WTC11 (cell line): ENCODE results near the gene C11orf21. TPM values are rescaled to one million over a fixed set of nuclear protein-coding genes. Genes with fewer than 3 reads are reported as not detected.

Source experiments
- ATAC-seq: fragments of 200-7000 bp; cut with Tn5 transposase; 2 replicates; pipeline ENCODE4 v1.10.0; 2021; ENCODE audit warnings: mild to moderate bottlenecking, moderate library complexity
- CTCF ChIA-PET: fragments of 300-600 bp; sonication (Branson Sonifier 250); formaldehyde crosslinking; loops from one replicate; lab custom pipeline; 2021; ENCODE audit warnings: antibody characterized with exemption; lab: Charles Lee
- POLR2A ChIA-PET: fragments of 350-600 bp; sonication (Branson Sonifier 250); formaldehyde crosslinking; loops from one replicate; lab custom pipeline; 2021; ENCODE audit warnings: antibody characterized with exemption; lab: Charles Lee
- DNase-seq: peaks from one replicate; pipeline ENCODE4 v3.0.0; 2021; ENCODE audit warnings: low spot score
- H3K27ac Mint-ChIP-seq: 2 replicates; pipeline ENCODE4 v1.8.0; 2021; ENCODE audit warnings: mixed read lengths
- H3K27me3 Mint-ChIP-seq: 2 replicates; pipeline ENCODE4 v1.8.0; 2021; ENCODE audit warnings: low read depth, mild to moderate bottlenecking, moderate library complexity, mixed read lengths
- H3K36me3 Mint-ChIP-seq: 2 replicates; pipeline ENCODE4 v1.8.0; 2021; ENCODE audit warnings: mixed read lengths
- H3K4me1 Mint-ChIP-seq: 2 replicates; pipeline ENCODE4 v1.8.0; 2022; ENCODE audit warnings: mixed read lengths
- H3K4me3 Mint-ChIP-seq: 2 replicates; pipeline ENCODE4 v1.8.0; 2021; ENCODE audit warnings: mild to moderate bottlenecking, moderate library complexity, mixed read lengths
- H3K9me3 Mint-ChIP-seq: 2 replicates; pipeline ENCODE4 v1.8.0; 2021; ENCODE audit warnings: mixed read lengths
- AR ChIP-seq: fragments of 250-450 bp; sonication (Bioruptor Pico); IDR thresholded peaks from 2 replicates; pipeline ENCODE4 v1.9.0; 2021; ENCODE audit warnings: mild to moderate bottlenecking
- E2F5 ChIP-seq: sonication (generic); formaldehyde crosslinking; IDR thresholded peaks from 2 replicates; pipeline ENCODE4 v1.8.1; 2022; ENCODE audit warnings: mild to moderate bottlenecking, moderate library complexity, missing genetic modification reagents
- ETV6 ChIP-seq: sonication (generic); formaldehyde crosslinking; IDR thresholded peaks from 2 replicates; pipeline ENCODE4 v1.8.1; 2022; ENCODE audit warnings: mild to moderate bottlenecking, missing genetic modification reagents
- GABPB1 ChIP-seq: sonication (generic); formaldehyde crosslinking; IDR thresholded peaks from 2 replicates; pipeline ENCODE4 v1.8.1; 2023; ENCODE audit warnings: mild to moderate bottlenecking, missing genetic modification reagents
- HMGA2 ChIP-seq: fragments of 250-450 bp; sonication (Bioruptor Pico); IDR thresholded peaks from 2 replicates; pipeline ENCODE4 v1.4.0; 2021; ENCODE audit warnings: mild to moderate bottlenecking, moderate library complexity
- NFATC4 ChIP-seq: fragments of 250-450 bp; sonication (Bioruptor Pico); IDR thresholded peaks from 2 replicates; pipeline ENCODE4 v1.9.0; 2021; ENCODE audit warnings: mild to moderate bottlenecking
- OVOL2 ChIP-seq: fragments of 250-450 bp; sonication (Bioruptor Pico); IDR thresholded peaks from 2 replicates; pipeline ENCODE4 v1.9.0; 2021; ENCODE audit warnings: mild to moderate bottlenecking, borderline replicate concordance
- PREB ChIP-seq: sonication (generic); formaldehyde crosslinking; IDR thresholded peaks from 2 replicates; pipeline ENCODE4 v1.8.1; 2022; ENCODE audit warnings: mild to moderate bottlenecking, missing genetic modification reagents, moderate library complexity, borderline replicate concordance
- RORB ChIP-seq: fragments of 250-450 bp; sonication (Bioruptor Pico); IDR thresholded peaks from 2 replicates; pipeline ENCODE4 v1.9.0; 2021; ENCODE audit warnings: mild to moderate bottlenecking
- TCF7 ChIP-seq: sonication (generic); formaldehyde crosslinking; IDR thresholded peaks from 2 replicates; pipeline ENCODE4 v1.8.0; 2022; ENCODE audit warnings: mild to moderate bottlenecking, low read depth, missing genetic modification reagents, moderate library complexity
- TEAD1 ChIP-seq: sonication (generic); formaldehyde crosslinking; IDR thresholded peaks from 2 replicates; pipeline ENCODE4 v1.8.0; 2022; ENCODE audit warnings: mild to moderate bottlenecking, missing genetic modification reagents
- TP53 ChIP-seq: sonication (generic); formaldehyde crosslinking; IDR thresholded peaks from 2 replicates; pipeline ENCODE4 v1.8.1; 2023; ENCODE audit warnings: mild to moderate bottlenecking, missing genetic modification reagents
- USF2 ChIP-seq: sonication (generic); formaldehyde crosslinking; IDR thresholded peaks from 2 replicates; pipeline ENCODE4 v1.8.1; 2023; ENCODE audit warnings: mild to moderate bottlenecking, missing genetic modification reagents, moderate library complexity
- ZBTB21 ChIP-seq: sonication (generic); formaldehyde crosslinking; IDR thresholded peaks from 2 replicates; pipeline ENCODE4 v1.8.1; 2023; ENCODE audit warnings: mild to moderate bottlenecking, missing genetic modification reagents, borderline replicate concordance
- ZNF121 ChIP-seq: sonication (generic); formaldehyde crosslinking; IDR thresholded peaks from 2 replicates; pipeline ENCODE4 v1.8.0; 2023; ENCODE audit warnings: missing genetic modification reagents
- ZNF138 ChIP-seq: sonication (generic); formaldehyde crosslinking; conservative IDR thresholded peaks from 2 replicates; pipeline ENCODE4 v1.8.1; 2022; ENCODE audit warnings: mild to moderate bottlenecking, moderate library complexity, missing genetic modification reagents
- ZNF219 ChIP-seq: sonication (generic); formaldehyde crosslinking; IDR thresholded peaks from 2 replicates; pipeline ENCODE4 v1.8.0; 2023; ENCODE audit warnings: missing genetic modification reagents, mild to moderate bottlenecking, borderline replicate concordance
- ZNF317 ChIP-seq: sonication (generic); formaldehyde crosslinking; IDR thresholded peaks from 2 replicates; pipeline ENCODE4 v1.8.1; 2023; ENCODE audit warnings: low read depth, mild to moderate bottlenecking, moderate library complexity, missing genetic modification reagents, borderline replicate concordance
- ZNF423 ChIP-seq: fragments of 250-450 bp; sonication (Bioruptor Pico); IDR thresholded peaks from 2 replicates; pipeline ENCODE4 v2.1.2; 2022; ENCODE audit warnings: mild to moderate bottlenecking, moderate library complexity
- ZNF425 ChIP-seq: fragments of 250-450 bp; sonication (Bioruptor Pico); conservative IDR thresholded peaks from 2 replicates; pipeline ENCODE4 v1.9.0; 2021; ENCODE audit warnings: mild to moderate bottlenecking
- total RNA-seq: library from RNA; stranded (reverse); gene quantifications from 3 replicates; pipeline ENCODE4 v1.2.3, GENCODE V29; 2021
- TF ChIP-seq, protein P1 (sequence below): fragments of 250-450 bp; sonication (Bioruptor Pico); IDR thresholded peaks from 2 replicates; pipeline ENCODE4 v1.9.0; 2021; ENCODE audit warnings: mild to moderate bottlenecking

Gene C11orf21
- total RNA-seq, 1 experiment from 2014 or later = 0.24 TPM

GRCh38 chr11:2311353-2312133 lies 9.8 kb upstream of the C11orf21 start (continued):
- no peak for TF ChIP-seq USF2 (CRISPR knock-in tag)
- TF ChIP-seq, protein P1, sequence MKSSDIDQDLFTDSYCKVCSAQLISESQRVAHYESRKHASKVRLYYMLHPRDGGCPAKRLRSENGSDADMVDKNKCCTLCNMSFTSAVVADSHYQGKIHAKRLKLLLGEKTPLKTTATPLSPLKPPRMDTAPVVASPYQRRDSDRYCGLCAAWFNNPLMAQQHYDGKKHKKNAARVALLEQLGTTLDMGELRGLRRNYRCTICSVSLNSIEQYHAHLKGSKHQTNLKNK (CRISPR knock-in tag) = no peak

DNA sequence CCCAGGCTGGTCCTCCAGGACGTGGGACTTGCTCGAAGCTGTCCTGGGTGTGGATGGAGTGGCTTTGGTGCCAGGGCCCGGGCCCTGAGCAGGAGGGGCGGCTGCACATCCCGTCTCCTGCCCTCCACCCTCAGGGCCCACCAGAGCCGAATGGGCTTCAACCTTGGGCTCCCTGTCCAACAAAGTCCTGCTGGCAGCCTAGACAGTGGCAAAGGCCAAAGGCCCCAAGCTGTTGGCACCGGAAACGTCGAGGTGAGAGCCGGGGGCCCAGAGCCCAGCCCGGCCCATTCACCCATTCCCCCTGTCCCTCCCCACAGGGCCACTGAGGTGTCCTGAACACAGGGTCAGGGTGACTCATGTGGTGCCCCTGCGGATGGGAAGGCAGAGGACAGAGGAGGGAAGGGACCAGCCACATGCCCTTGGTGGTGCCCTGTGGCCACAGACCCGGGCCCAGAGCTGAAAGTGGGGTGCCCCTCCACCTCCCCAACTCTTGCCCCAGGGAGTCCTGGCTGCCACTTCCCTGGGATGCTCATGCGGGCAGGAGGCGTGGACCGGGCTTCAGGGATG lies 9.2 kb upstream of the C11orf21 start:
- ATAC-seq (no peak), DNase-seq (no peak)
- ChIA-PET CTCF (interaction anchor here (1.0 to 3.8 kb wide), 2 partner anchors 109 to 113 kb away, joined by 3 to 29 read pairs; no protein-coding TSS in a partner anchor), POLR2A (interaction anchor here (0.8 kb wide), 1 partner anchor 89 kb away, joined by 3 read pairs; the partner anchor contains the start of gene TSSC4)
- H3K4me3 Mint-ChIP-seq = no peak overlapping the region
- no peak for TF ChIP-seq GABPB1 (CRISPR knock-in tag)
- no peak for TF ChIP-seq ZNF219 (CRISPR knock-in tag)
- TF ChIP-seq RORB (CRISPR knock-in tag) = no peak
- no peak for TF ChIP-seq TEAD1
- TF ChIP-seq NFATC4 (CRISPR knock-in tag) = no peak
- no peak for TF ChIP-seq E2F5 (CRISPR knock-in tag)
- no peak for TF ChIP-seq ZNF121
- TF ChIP-seq TP53 = no peak
- no peak for TF ChIP-seq USF2 (CRISPR knock-in tag)
- no peak for TF ChIP-seq TCF7 (CRISPR knock-in tag)
- no peak for TF ChIP-seq ZNF423 (CRISPR knock-in tag)
- TF ChIP-seq HMGA2 = no peak
- TF ChIP-seq PREB = no peak
- H3K4me1 Mint-ChIP-seq = peaks cover 4% of the 10 kb centered on the region
- H3K27ac Mint-ChIP-seq = no peak overlapping the region
- no peaks in the 10 kb centered on the region for H3K36me3 Mint-ChIP-seq
- no peaks in the 10 kb centered on the region for H3K27me3 Mint-ChIP-seq
- no peaks in the 10 kb centered on the region for H3K9me3 Mint-ChIP-seq

- Mint-ChIP-seq H3K36me3 (no peaks in the 10 kb centered on the region), H3K27ac (no peak overlapping the region), H3K4me1 (peaks cover 4% of the 10 kb centered on the region), H3K4me3 (no peak overlapping the region), H3K9me3 (no peaks in the 10 kb centered on the region), H3K27me3 (no peaks in the 10 kb centered on the region)
- POLR2A ChIA-PET = interaction anchor here (0.8 kb wide), 1 partner anchor 90 kb away, joined by 3 read pairs; the partner anchor contains the start of gene TSSC4
- no peak for ATAC-seq
- DNase-seq = no peak
- CTCF ChIA-PET = interaction anchor here (0.6 to 3.8 kb wide), 2 partner anchors 110 to 485 kb away, joined by 3 to 29 read pairs; no protein-coding TSS in a partner anchor
- TF ChIP-seq OVOL2 (CRISPR knock-in tag) (no peak), ETV6 (CRISPR knock-in tag) (no peak), ZNF138 (CRISPR knock-in tag) (no peak), ZNF317 (CRISPR knock-in tag) (no peak), AR (no peak), ZBTB21 (CRISPR knock-in tag) (no peak), ZNF425 (CRISPR knock-in tag) (no peak)
These were observed 8.5 kb upstream of the C11orf21 start for GRCh38 chr11:2310073-2310785.
